A549 (cell line): ENCODE measurements around the gene TMED9. TPM values are rescaled to one million over a fixed set of nuclear protein-coding genes. Genes with fewer than 3 reads are reported as not detected.

Experiments
- ATAC-seq, 2 experiments: fragments of 200-7000 bp in 1 of 2; fragments of >200 bp in 1 of 2; cut with Nextera tagmentation in 1 of 2; cut with Tn5 transposase in 1 of 2; 3 replicates each; pipeline versions ENCODE4 v1.8.0 to v1.9.1; 2018 to 2020; ENCODE audit warnings: mild to moderate bottlenecking in 1 of 2, moderate library complexity in 1 of 2
- CTCF ChIA-PET: fragments of 300-600 bp; sonication (Branson Sonifier 250); formaldehyde crosslinking; extraction: SDS; loops from one replicate; lab custom pipeline; 2021; ENCODE audit warnings: antibody characterized with exemption, inconsistent platforms; lab: Yijun Ruan, JAX
- POLR2A ChIA-PET: fragments of 350-600 bp; formaldehyde crosslinking; extraction: SDS; loops from one replicate; lab custom pipeline; 2021; ENCODE audit warnings: antibody characterized with exemption, inconsistent platforms; lab: Yijun Ruan, JAX
- DNase-seq, 2 experiments: peaks; one replicate each; pipeline versions ENCODE4 v3.0.0 to v3.0.0-alpha.2; 2011 to 2016; ENCODE audit warnings: low read depth in 1 of 2, low spot score in 1 of 2
- FAIRE-seq: peaks from 2 replicates; lab custom pipeline; 2011; peaks lifted over from hg19 to GRCh38; lab: Jason Lieb, UNC
- H3K27ac ChIP-seq, 2 experiments: fragments of >200 bp; sonication (Bioruptor Twin); formaldehyde crosslinking; 3 replicates each; pipeline ENCODE4 v1.5.1; 2016 to 2017
- H3K4me1 ChIP-seq: fragments of >200 bp; sonication (Bioruptor Twin); formaldehyde crosslinking; 3 replicates; pipeline ENCODE4 v1.6.1; 2016
- H3K4me2 ChIP-seq: fragments of >200 bp; sonication (Bioruptor Twin); formaldehyde crosslinking; 3 replicates; pipeline ENCODE4 v1.6.1; 2016
- H3K4me3 ChIP-seq: fragments of >200 bp; sonication (Bioruptor Twin); formaldehyde crosslinking; 3 replicates; pipeline ENCODE4 v1.5.1; 2016
- H3K9me3 ChIP-seq: fragments of >200 bp; sonication (Bioruptor Twin); formaldehyde crosslinking; 3 replicates; pipeline ENCODE4 v1.6.1; 2016
- ATOH8 ChIP-seq: fragments of 250-450 bp; sonication (Bioruptor Pico); IDR thresholded peaks from 2 replicates; pipeline ENCODE4 v1.5.0; 2020; ENCODE audit warnings: low read depth, mild to moderate bottlenecking, moderate library complexity
- CHD4 ChIP-seq: fragments of 200-600 bp; sonication (generic); IDR thresholded peaks from 2 replicates; pipeline ENCODE4 v1.6.1; 2016; ENCODE audit warnings: antibody characterized with exemption, mild to moderate bottlenecking, borderline replicate concordance
- E2F6 ChIP-seq: IDR thresholded peaks from 2 replicates; pipeline ENCODE4 v1.6.1; 2012; ENCODE audit warnings: low read depth, borderline replicate concordance
- ESRRA ChIP-seq: fragments of 150-350 bp; IDR thresholded peaks from 2 replicates; pipeline ENCODE4 v1.6.1; 2014; ENCODE audit warnings: mild to moderate bottlenecking, low read length, borderline replicate concordance
- FOSB ChIP-seq: fragments of 250-450 bp; sonication (Bioruptor Pico); IDR thresholded peaks from 2 replicates; pipeline ENCODE4 v1.5.0; 2020; ENCODE audit warnings: mild to moderate bottlenecking, moderate library complexity
- GATA3 ChIP-seq: IDR thresholded peaks from 2 replicates; pipeline ENCODE4 v1.6.1; 2012; ENCODE audit warnings: borderline replicate concordance
- HEYL ChIP-seq: fragments of 250-450 bp; sonication (Bioruptor Pico); IDR thresholded peaks from 2 replicates; pipeline ENCODE4 v1.8.0; 2021; ENCODE audit warnings: mild to moderate bottlenecking, moderate library complexity
- KDM1A ChIP-seq: fragments of 200-600 bp; sonication (generic); IDR thresholded peaks from 2 replicates; pipeline ENCODE4 v1.6.1; 2016; ENCODE audit warnings: low read depth, mild to moderate bottlenecking
- KDM5A ChIP-seq: fragments of 200-600 bp; sonication (generic); IDR thresholded peaks from 2 replicates; pipeline ENCODE4 v1.6.1; 2016; ENCODE audit warnings: antibody characterized with exemption, mild to moderate bottlenecking
- MAFK ChIP-seq: fragments of 450-650 bp; IDR thresholded peaks from 2 replicates; pipeline ENCODE4 v1.6.1; 2014; ENCODE audit not compliant: partially characterized antibody
- MYC ChIP-seq: IDR thresholded peaks from 2 replicates; pipeline ENCODE4 v1.6.1; 2012; ENCODE audit warnings: mild to moderate bottlenecking, inconsistent platforms, low read length, improper control_type of control experiment, borderline replicate concordance
- NFE2L2 ChIP-seq: fragments of 150-350 bp; conservative IDR thresholded peaks from 2 replicates; pipeline ENCODE4 v1.6.1; 2014; ENCODE audit warnings: low read length
- NPAS2 ChIP-seq: fragments of 250-450 bp; sonication (Bioruptor Pico); IDR thresholded peaks from 2 replicates; pipeline ENCODE4 v1.8.0; 2022; ENCODE audit warnings: mild to moderate bottlenecking, moderate library complexity, borderline replicate concordance
- POLR2AphosphoS2 ChIP-seq: conservative IDR thresholded peaks from 2 replicates; pipeline ENCODE4 v1.6.1; 2012; ENCODE audit warnings: low read length, improper control_type of control experiment, inconsistent platforms
- RARB ChIP-seq: fragments of 250-450 bp; sonication (Bioruptor Pico); IDR thresholded peaks from 2 replicates; pipeline ENCODE4 v1.8.0; 2021; ENCODE audit warnings: mild to moderate bottlenecking, moderate library complexity
- SREBF2 ChIP-seq: fragments of 450-650 bp; IDR thresholded peaks from 2 replicates; pipeline ENCODE4 v1.6.1; 2014; ENCODE audit warnings: mild to moderate bottlenecking, moderate library complexity
- TP53 ChIP-seq: fragments of 250-450 bp; sonication (Bioruptor Pico); IDR thresholded peaks from 2 replicates; pipeline ENCODE4 v1.5.0; 2021; ENCODE audit warnings: mild to moderate bottlenecking, moderate library complexity
- ZNF302 ChIP-seq: fragments of 250-450 bp; sonication (Bioruptor Pico); IDR thresholded peaks from 2 replicates; pipeline ENCODE4 v1.9.0; 2021; ENCODE audit warnings: inconsistent platforms, mild to moderate bottlenecking, moderate library complexity
- ZSCAN20 ChIP-seq: fragments of 250-450 bp; sonication (Bioruptor Pico); IDR thresholded peaks from 2 replicates; pipeline ENCODE4 v1.8.0; 2022; ENCODE audit warnings: mild to moderate bottlenecking, moderate library complexity
- WGBS: methylation state at CpG from one replicate; pipeline ENCODE4 v1.1.6; 2017; ENCODE audit errors: missing lambda C conversion rate; 5-methylcytosine and 5-hydroxymethylcytosine counted together
- polyA plus RNA-seq, 4 experiments: library from polyadenylated mRNA; depleted of rRNA in 3 of 4; stranded (reverse); fragments of >200 nt; fragmentation: RNase III in 1 of 4; extraction: RNeasy Plus Mini Kit Qiagen cat#74134 plus additional on column Dnase treatment in 1 of 4; gene quantifications; 2 replicates in 3 of 4; 3 replicates in 1 of 4; pipeline ENCODE4 v1.2.3, GENCODE V29; 2011 to 2017
- TF ChIP-seq, protein P1 (sequence below): IDR thresholded peaks from 2 replicates; pipeline ENCODE4 v1.6.1; 2012
- TF ChIP-seq, protein P2 (sequence below): fragments of >200 bp; sonication (Bioruptor Twin); formaldehyde crosslinking; IDR thresholded peaks from 3 replicates; pipeline ENCODE4 v1.5.1; 2016
- TF ChIP-seq, protein P3 (sequence below): fragments of 150-350 bp; IDR thresholded peaks from 2 replicates; pipeline ENCODE4 v1.6.1; 2014; ENCODE audit warnings: low read depth, mild to moderate bottlenecking, low read length
- TF ChIP-seq, protein P4 (sequence below): fragments of >200 bp; sonication (Bioruptor Twin); formaldehyde crosslinking; IDR thresholded peaks from 2 replicates; pipeline ENCODE4 v1.6.1; 2016

Gene TMED9
- polyA plus RNA-seq, 2 of the 4 experiments (the other 2 are of a cell fraction) = 168 to 236 TPM

- POLR2A ChIA-PET = interaction anchor here (0.6 kb wide), 1 partner anchor 22 kb away, joined by 4 read pairs; no protein-coding TSS in a partner anchor
- DNase-seq = no peak
Measured at GRCh38 chr5:177595026-177595585, 3.1 kb downstream of the TMED9 start.

GRCh38 chr5:177595991-177596774 lies 4.2 kb downstream of the TMED9 start:
- Histone ChIP-seq H3K4me2 (no peak overlapping the region), H3K27ac (no peak overlapping the region), H3K4me3 (no peak overlapping the region), H3K4me1 (peaks cover 20% of the 10 kb centered on the region; the same call in 2 of the 3 replicates), H3K9me3 (no peaks in the 10 kb centered on the region)
- no peak for TF ChIP-seq KDM5A
- TF ChIP-seq, protein P1, sequence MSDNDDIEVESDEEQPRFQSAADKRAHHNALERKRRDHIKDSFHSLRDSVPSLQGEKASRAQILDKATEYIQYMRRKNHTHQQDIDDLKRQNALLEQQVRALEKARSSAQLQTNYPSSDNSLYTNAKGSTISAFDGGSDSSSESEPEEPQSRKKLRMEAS = no peak
- TF ChIP-seq TP53 (CRISPR knock-in tag) = no peak
- TF ChIP-seq MYC = no peak
- no peak for TF ChIP-seq RARB (CRISPR knock-in tag)
- TF ChIP-seq ZNF302 (CRISPR knock-in tag) = no peak
- TF ChIP-seq, protein P2, sequence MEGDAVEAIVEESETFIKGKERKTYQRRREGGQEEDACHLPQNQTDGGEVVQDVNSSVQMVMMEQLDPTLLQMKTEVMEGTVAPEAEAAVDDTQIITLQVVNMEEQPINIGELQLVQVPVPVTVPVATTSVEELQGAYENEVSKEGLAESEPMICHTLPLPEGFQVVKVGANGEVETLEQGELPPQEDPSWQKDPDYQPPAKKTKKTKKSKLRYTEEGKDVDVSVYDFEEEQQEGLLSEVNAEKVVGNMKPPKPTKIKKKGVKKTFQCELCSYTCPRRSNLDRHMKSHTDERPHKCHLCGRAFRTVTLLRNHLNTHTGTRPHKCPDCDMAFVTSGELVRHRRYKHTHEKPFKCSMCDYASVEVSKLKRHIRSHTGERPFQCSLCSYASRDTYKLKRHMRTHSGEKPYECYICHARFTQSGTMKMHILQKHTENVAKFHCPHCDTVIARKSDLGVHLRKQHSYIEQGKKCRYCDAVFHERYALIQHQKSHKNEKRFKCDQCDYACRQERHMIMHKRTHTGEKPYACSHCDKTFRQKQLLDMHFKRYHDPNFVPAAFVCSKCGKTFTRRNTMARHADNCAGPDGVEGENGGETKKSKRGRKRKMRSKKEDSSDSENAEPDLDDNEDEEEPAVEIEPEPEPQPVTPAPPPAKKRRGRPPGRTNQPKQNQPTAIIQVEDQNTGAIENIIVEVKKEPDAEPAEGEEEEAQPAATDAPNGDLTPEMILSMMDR = no peak
- DNase-seq (no peak), FAIRE-seq (no peak), ATAC-seq (no peak)
- WGBS = 94% methylated on average over 2 of the region's 2 CpGs
- ChIA-PET POLR2A (no interaction called here), CTCF (interaction anchor here (2.0 to 4.9 kb wide), 2 partner anchors 12 to 95 kb away, joined by 4 to 24 read pairs; no protein-coding TSS in a partner anchor)

More at GRCh38 chr5:177595026-177595585, 3.1 kb downstream of the TMED9 start:
- CTCF ChIA-PET = interaction anchor here (1.5 to 4.9 kb wide), 3 partner anchors 13 to 191 kb away, joined by 3 to 24 read pairs (median 4); no protein-coding TSS in a partner anchor
- TF ChIP-seq, protein P3, sequence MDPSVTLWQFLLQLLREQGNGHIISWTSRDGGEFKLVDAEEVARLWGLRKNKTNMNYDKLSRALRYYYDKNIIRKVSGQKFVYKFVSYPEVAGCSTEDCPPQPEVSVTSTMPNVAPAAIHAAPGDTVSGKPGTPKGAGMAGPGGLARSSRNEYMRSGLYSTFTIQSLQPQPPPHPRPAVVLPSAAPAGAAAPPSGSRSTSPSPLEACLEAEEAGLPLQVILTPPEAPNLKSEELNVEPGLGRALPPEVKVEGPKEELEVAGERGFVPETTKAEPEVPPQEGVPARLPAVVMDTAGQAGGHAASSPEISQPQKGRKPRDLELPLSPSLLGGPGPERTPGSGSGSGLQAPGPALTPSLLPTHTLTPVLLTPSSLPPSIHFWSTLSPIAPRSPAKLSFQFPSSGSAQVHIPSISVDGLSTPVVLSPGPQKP = no peak
- TF ChIP-seq KDM1A (no peak), NPAS2 (CRISPR knock-in tag) (no peak), ZSCAN20 (CRISPR knock-in tag) (no peak), MAFK (no peak)
- TF ChIP-seq, protein P1 = no peak
- TF ChIP-seq, protein P4, sequence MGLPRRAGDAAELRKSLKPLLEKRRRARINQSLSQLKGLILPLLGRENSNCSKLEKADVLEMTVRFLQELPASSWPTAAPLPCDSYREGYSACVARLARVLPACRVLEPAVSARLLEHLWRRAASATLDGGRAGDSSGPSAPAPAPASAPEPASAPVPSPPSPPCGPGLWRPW = no peak
- Histone ChIP-seq H3K9me3 (no peaks in the 10 kb centered on the region), H3K27ac (no peak overlapping the region), H3K4me3 (no peak overlapping the region), H3K4me1 (peaks cover 15% of the 10 kb centered on the region; the same call in 2 of the 3 replicates), H3K4me2 (no peak overlapping the region)
- FAIRE-seq = no peak
- no peak for ATAC-seq
- WGBS = 93% methylated on average over 8 of the region's 8 CpGs

DNA sequence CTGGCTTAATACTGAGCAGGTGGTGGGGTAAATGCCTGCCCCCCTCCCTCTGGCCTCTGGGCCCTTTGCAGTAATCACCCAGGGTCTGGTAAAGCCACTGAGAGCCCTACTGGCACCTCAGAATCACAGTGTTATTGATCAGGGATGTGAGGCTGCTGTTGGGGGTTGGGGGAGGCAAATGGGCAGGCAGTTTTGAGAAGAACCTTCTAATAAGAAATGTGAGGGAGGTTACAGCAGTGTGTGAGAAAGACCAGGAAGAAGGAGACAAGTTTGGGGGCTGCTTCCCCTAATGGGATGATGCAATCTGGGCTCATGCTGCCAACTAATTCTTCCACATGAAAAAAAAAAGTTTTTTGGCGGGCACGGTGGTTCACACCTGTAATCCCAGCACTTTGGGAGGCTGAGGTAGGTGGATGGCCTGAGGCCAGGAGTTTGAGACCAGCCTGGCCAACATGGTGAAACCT lies 4.8 kb downstream of the TMED9 start:
- no peaks in the 10 kb centered on the region for H3K9me3 ChIP-seq
- ATAC-seq = no peak
- WGBS = 100% methylated on average over 2 of the region's 2 CpGs
- POLR2A ChIA-PET = no interaction called here
- no peak for TF ChIP-seq ZSCAN20 (CRISPR knock-in tag)
- no peak for TF ChIP-seq TP53 (CRISPR knock-in tag)
- TF ChIP-seq FOSB (CRISPR knock-in tag) = no peak
- no peak for TF ChIP-seq CHD4
- TF ChIP-seq GATA3 = no peak
- no peak for TF ChIP-seq NFE2L2
- TF ChIP-seq E2F6 = no peak
- TF ChIP-seq HEYL (CRISPR knock-in tag) = no peak
- TF ChIP-seq MAFK = no peak
- no peak for TF ChIP-seq ESRRA
- no peak for TF ChIP-seq ATOH8 (CRISPR knock-in tag)
- no peak for TF ChIP-seq POLR2AphosphoS2
- TF ChIP-seq SREBF2 = no peak
- no peak for TF ChIP-seq RARB (CRISPR knock-in tag)
- TF ChIP-seq, all 56 proteins: peak for 0
- Histone ChIP-seq H3K27ac (no peak overlapping the region), H3K4me3 (no peak overlapping the region), H3K4me1 (peaks cover 22% of the 10 kb centered on the region; the same call in 2 of the 3 replicates), H3K4me2 (no peak overlapping the region)
- FAIRE-seq (no peak), DNase-seq (no peak)
- CTCF ChIA-PET = no interaction called here
